Activated CD4-positive, alpha-beta T cell treated with anti-CD3 and anti-CD28 coated beads for 1 hour (primary cell): ENCODE data around the gene METTL23.

Experiments
- DNase-seq: peaks from one replicate; pipeline ENCODE4 v3.0.0-alpha.2; 2020

Gene METTL23

GRCh38 chr17:76775021-76775600 lies 48.5 kb downstream of the METTL23 start:
- no peak for DNase-seq

GRCh38 chr17:76781056-76781982 lies 54.7 kb downstream of the METTL23 start:
- DNase-seq, result no peak

DNA sequence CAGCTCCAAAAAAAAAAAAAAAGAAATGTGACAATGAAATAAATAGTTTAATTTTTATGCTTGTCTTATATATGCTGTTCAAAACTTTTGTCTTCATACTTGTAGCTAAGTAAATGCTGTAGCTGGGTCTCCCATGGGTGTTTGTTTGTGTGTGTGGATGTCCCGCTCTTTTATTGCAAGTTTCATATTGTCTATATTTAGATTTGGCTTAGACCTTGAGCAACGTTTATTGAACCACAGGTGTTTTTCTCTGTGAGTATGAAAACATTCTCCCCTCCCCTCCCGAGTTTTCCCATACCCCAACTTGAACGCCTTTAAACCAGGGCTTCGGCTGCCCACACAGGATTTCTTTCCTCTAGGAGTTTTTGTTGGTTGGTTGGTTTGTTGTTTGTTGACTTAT lies 56.5 kb downstream of the METTL23 start:
- no peak for DNase-seq
